Central memory CD8-positive, alpha-beta T cell (primary cell): ENCODE measurements around the gene PEX5.

ENCODE experiments used
- ATAC-seq: fragments of 150-1000 bp; cut with Tn5 transposase; replicated peaks from 2 replicates; pipeline ENCODE4 v1.10.0; 2022; ENCODE audit warnings: mild to moderate bottlenecking, moderate FRiP score, moderate number of reproducible peaks; ENCODE audit not compliant: poor library complexity, severe bottlenecking; ENCODE audit errors: extremely low read depth
- DNase-seq, 2 donors: peaks; one replicate each; pipeline ENCODE4 v3.0.0; 2021; ENCODE audit warnings: low spot score in 2 of 2
- H3K27ac Mint-ChIP-seq: one replicate; pipeline ENCODE4 v1.8.0; 2022; ENCODE audit warnings: low read depth, mild to moderate bottlenecking, moderate library complexity, mixed read lengths
- H3K27me3 Mint-ChIP-seq: one replicate; pipeline ENCODE4 v1.8.0; 2022; ENCODE audit warnings: mixed read lengths
- H3K36me3 Mint-ChIP-seq: one replicate; pipeline ENCODE4 v1.8.0; 2022; ENCODE audit warnings: mild to moderate bottlenecking, moderate library complexity, mixed read lengths; ENCODE audit not compliant: insufficient read depth
- H3K4me1 Mint-ChIP-seq: one replicate; pipeline ENCODE4 v1.8.0; 2022; ENCODE audit warnings: mixed read lengths
- H3K4me3 Mint-ChIP-seq: one replicate; pipeline ENCODE4 v1.8.0; 2022; ENCODE audit warnings: mild to moderate bottlenecking, moderate library complexity, mixed read lengths
- H3K9me3 Mint-ChIP-seq: one replicate; pipeline ENCODE4 v1.8.0; 2022; ENCODE audit warnings: mixed read lengths

Gene PEX5

DNA sequence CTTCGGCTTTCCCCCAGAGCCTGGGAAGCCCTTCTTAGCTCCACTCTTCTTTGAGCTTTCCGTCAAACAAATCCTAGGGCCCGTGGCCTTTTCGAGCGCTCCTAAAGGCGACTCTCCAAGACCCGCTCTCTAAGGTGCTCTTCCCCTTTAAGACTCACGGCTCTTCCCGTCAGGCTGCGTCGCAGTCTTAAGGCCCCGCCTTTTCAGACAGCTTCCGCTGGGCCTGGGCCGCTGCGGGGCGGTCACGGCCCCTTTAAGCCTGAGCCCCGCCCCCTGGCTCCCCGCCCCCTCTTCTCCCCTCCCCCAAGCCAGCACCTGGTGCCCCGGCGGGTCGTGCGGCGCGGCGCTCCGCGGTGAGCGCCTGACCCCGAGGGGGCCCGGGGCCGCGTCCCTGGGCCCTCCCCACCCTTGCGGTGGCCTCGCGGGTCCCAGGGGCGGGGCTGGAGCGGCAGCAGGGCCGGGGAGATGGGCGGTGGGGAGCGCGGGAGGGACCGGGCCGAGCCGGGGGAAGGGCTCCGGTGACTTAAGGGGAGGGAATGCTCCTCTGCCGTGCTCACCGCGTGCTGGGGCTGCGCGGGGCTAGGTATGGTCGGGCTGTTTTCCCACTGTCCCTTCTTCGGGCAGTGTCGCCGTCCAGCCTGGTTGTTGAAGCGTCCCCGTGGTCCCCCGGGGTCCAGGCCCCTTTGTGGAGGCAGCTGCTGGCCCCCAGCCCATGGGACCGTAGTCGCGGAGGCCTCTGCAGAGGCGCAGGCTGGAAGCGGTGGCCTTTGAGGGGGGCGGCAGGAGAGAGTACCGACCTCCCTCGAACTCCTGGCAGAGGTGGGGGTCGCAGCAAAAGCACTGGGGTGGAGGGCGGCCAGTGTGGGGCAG lies at the start of gene PEX5:
PEX5 (plus strand) TSS at position 289 of the 870 bp plus-strand sequence. CDS start 692 bp downstream, outside the sequence.
- peak; percentile 98 for ATAC-seq
- H3K36me3 Mint-ChIP-seq = peaks cover 10% of the 10 kb centered on the region
- H3K4me3 Mint-ChIP-seq = peak within 1 kb of the TSS; percentile 97
- peaks cover 48% of the 10 kb centered on the region for H3K4me1 Mint-ChIP-seq
- peak within 1 kb of the TSS; percentile 98 for H3K27ac Mint-ChIP-seq
- no peaks in the 10 kb centered on the region for H3K27me3 Mint-ChIP-seq
- peak; percentile 42 to 69 for DNase-seq
- no peaks in the 10 kb centered on the region for H3K9me3 Mint-ChIP-seq

DNA sequence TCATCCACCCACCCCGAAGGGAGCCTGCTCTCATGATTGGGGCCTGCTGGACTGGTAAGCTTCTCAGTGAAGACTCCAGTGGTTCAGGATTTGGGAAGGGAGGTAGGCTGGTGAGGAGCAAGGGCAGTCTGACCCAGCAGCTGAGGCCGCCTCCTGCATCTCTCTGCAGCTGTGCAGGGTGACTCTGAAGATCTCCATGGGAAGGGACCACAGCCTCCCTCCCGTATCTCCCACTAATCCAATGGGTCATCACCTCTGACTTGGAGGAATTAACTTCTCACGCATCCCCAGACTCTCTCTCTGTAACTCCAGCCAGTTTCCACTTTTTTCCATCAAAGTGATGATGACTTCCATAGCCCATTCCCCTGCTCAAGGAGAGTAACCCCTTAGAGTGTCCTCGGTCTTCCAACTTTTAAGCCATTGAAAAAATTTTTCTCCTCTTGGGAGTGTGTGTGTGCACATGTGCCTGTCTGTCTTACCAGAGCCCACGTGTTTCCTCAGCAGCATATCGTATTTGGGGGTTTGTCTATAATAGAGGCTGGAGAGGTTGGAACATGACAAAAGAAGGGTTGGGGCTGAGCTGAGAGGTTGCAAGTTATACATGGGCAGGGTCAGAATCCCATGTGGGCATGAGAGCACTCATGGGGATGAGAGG lies 48.0 kb upstream of the PEX5 start:
- no peak for ATAC-seq
- Mint-ChIP-seq H3K9me3 (no peaks in the 10 kb centered on the region), H3K27me3 (no peaks in the 10 kb centered on the region), H3K36me3 (peaks cover 23% of the 10 kb centered on the region), H3K27ac (peak overlapping the region; percentile 30), H3K4me1 (no peaks in the 10 kb centered on the region), H3K4me3 (no peak overlapping the region)
- DNase-seq = no peak

DNA sequence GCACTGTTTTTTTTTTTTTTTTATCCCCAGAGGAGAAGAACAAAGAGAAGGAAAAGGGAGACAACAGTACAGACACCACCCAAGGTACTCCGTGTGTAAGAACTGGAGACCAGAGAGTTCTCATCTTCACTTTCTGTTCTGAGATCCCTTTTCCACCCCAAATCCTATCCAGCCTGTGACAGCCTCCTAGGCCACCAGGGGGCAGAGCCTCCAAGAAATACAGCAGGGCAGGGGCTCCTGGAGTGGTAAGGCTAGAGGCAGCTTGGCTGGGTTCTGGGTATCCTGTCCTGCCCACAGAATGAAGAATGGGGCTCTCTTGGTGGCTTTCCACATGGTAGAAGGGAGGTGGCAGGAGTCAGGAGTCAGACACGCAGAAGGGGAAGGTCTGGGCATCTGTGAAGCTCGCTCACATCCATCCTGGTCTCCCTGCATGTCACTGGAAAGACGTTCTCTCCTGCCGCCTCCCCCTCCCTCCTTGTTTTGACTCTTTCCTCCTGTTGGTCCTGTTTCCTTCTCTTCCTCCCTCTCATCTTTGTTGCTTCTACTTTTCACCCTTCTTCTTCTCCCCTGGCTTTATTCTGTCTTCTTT lies 47.3 kb upstream of the PEX5 start:
- H3K27ac Mint-ChIP-seq = peak overlapping the region; percentile 30
- ATAC-seq = peak; percentile 60
- peaks cover 23% of the 10 kb centered on the region for H3K36me3 Mint-ChIP-seq

DNA sequence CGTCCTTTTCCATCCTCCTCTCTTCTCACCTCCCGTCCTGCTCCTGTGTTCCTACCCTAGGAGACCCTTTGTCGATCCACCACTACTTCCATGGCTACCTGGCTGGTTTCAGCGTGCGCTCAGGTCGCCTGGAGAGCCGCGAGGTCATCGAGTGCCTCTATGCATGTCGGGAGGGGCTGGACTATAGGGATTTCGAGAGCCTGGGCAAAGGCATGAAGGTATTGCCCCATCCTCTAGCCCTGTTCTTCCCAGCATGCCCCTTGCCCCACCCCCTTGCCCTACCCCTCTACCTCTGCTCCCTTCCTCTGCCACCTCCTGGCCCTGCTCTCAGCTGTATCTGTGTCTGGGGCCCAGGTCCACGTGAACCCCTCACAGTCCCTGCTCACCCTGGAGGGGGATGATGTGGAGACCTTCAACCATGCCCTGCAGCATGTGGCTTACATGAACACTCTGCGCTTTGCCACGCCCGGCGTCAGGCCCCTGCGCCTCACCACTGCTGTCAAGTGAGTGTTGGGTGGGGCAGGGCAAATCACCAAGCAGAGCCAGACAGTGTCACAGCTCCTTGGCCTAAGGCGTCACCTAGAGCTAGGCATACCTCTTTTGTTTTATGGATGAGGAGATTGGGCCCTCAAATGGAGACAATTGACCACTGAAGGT lies 46.5 kb upstream of the PEX5 start:
- no peak for DNase-seq
- Mint-ChIP-seq H3K4me3 (no peak overlapping the region), H3K27me3 (no peaks in the 10 kb centered on the region), H3K27ac (peak overlapping the region; percentile 30), H3K4me1 (no peaks in the 10 kb centered on the region), H3K36me3 (peaks cover 26% of the 10 kb centered on the region), H3K9me3 (no peaks in the 10 kb centered on the region)
- ATAC-seq = no peak

More for the DNA sequence above, 47.3 kb upstream of the PEX5 start:
- Mint-ChIP-seq H3K4me3 (no peak overlapping the region), H3K9me3 (no peaks in the 10 kb centered on the region), H3K4me1 (no peaks in the 10 kb centered on the region), H3K27me3 (no peaks in the 10 kb centered on the region)
- peak in 1 of 2 donors; percentile 26 for DNase-seq

DNA sequence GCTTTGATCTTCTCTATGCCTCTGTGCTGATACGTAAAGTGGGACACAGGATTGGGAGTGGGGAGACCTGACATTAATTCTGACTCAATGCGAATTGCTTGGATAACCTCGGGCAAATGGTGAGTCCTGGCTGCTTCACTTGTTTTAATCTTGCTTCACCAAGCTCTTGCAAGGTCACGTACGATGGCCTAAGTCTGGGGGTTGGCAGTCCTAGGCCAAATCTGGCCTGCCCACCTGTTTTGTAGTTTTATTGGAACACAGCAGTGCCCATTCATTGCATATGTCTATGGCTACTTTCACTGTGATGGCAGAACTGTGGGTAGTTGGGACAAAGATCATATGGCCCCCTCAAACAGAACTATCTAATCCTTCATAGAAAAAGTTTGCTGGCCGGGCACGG lies 45.9 kb upstream of the PEX5 start:
- DNase-seq = no peak
- Mint-ChIP-seq H3K4me3 (no peak overlapping the region), H3K27me3 (no peaks in the 10 kb centered on the region), H3K36me3 (peaks cover 25% of the 10 kb centered on the region), H3K27ac (no peak overlapping the region), H3K4me1 (no peaks in the 10 kb centered on the region), H3K9me3 (no peaks in the 10 kb centered on the region)
- ATAC-seq = no peak

DNA sequence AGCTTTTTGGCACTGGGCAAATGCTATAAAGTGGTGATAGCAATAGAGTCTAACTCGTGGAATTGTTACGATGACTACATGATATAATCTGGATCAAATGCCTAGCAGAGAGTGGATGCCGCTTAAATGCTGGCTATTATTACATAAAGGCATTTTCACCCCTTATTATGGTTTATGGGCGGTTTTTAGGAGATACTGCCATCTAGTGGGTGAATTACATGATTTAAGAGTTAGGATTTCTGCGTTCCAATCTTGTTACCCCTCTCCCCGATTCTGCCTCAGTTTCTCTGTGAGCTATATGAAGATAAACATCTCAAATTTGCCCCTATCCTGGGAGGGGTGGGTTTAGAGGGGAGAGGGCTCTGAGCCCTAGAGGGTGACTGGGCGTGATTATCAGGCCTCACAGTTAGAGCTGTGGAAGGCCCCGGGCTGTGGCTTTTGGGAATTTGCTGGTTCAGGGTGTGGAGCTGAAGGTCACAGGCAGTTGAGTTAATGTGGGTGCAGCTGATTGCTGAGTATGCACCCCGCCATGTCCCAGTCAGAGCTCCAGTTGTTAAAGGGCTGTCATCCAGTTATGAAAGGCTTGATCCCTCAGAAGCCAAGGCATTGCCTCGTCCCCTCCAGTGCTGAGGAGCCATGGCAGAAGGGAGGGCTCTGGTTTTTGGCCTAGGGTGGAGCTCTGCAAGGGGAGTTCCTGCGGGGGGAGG lies 44.9 kb upstream of the PEX5 start:
- DNase-seq (no peak), ATAC-seq (no peak)
- Mint-ChIP-seq H3K4me3 (no peak overlapping the region), H3K36me3 (peaks cover 31% of the 10 kb centered on the region), H3K27me3 (no peaks in the 10 kb centered on the region), H3K4me1 (no peaks in the 10 kb centered on the region), H3K27ac (no peak overlapping the region), H3K9me3 (no peaks in the 10 kb centered on the region)

DNA sequence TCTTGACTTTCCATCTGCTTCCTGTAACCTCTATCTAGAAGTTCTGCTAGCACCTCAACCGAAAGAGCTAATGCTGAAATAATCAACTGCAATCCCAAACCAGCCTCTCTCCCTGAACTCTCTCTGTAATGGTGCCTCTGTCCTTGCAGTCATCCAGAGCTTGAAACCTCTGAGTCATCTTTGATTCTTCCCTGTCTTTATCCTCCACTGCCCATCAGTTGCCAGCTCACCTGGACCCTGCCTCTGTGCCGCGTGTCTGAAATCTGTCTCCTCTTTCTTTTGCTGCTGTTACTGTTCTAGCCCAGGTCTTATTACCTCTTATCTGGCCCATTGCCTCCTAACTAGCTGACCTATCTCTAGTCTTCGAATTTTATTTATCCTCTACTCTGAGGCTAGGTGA lies 43.8 kb upstream of the PEX5 start:
- Mint-ChIP-seq H3K27me3 (no peaks in the 10 kb centered on the region), H3K4me1 (no peaks in the 10 kb centered on the region), H3K27ac (no peak overlapping the region), H3K36me3 (peaks cover 37% of the 10 kb centered on the region), H3K4me3 (no peak overlapping the region), H3K9me3 (no peaks in the 10 kb centered on the region)
- ATAC-seq (no peak), DNase-seq (no peak)

DNA sequence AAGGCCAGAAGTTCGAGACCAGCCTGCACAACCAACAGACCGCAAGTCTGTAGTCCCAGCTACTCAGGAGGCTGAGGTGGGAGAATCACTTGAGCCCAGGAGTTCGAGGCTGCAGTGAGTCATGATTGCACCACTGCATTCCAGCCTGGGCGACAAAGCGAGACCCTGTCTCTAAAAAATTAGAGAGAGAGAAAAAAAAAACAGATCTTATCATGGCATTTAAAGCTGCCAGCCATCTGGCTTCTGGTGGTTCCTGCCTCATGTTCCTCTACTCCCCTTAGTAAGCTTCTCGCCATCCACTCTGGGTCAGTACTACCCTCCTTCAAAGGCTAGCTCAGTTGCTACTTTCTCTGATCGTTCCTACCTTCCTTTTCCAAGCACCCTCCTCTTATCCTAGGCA lies 43.3 kb upstream of the PEX5 start:
- Mint-ChIP-seq H3K27me3 (no peaks in the 10 kb centered on the region), H3K4me3 (no peak overlapping the region), H3K4me1 (no peaks in the 10 kb centered on the region), H3K36me3 (peaks cover 40% of the 10 kb centered on the region), H3K27ac (no peak overlapping the region), H3K9me3 (no peaks in the 10 kb centered on the region)
- DNase-seq (no peak), ATAC-seq (no peak)

DNA sequence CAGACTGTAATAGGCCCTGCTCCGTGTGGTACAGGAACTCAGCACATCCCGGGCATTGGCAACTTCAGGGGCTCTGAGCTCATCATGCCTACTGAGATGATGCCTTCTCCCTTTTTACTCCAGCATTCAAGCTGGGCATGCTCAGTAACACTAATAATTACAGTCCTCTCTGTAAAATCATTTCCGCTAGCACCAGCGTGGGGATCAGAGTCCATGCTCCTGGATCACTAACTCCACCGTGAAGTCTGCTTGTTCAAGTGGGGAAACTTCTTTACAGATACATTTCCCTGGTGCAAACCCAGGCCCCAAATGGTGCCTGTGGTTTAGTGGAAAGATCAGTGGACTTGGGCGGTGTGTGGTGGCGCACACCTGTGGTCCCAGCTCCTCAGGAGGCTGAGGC lies 42.6 kb upstream of the PEX5 start:
- DNase-seq = no peak
- no peak overlapping the region for H3K4me3 Mint-ChIP-seq
- no peaks in the 10 kb centered on the region for H3K27me3 Mint-ChIP-seq
- no peaks in the 10 kb centered on the region for H3K9me3 Mint-ChIP-seq
- peaks cover 34% of the 10 kb centered on the region for H3K36me3 Mint-ChIP-seq
- ATAC-seq = no peak
- H3K4me1 Mint-ChIP-seq = no peaks in the 10 kb centered on the region
- no peak overlapping the region for H3K27ac Mint-ChIP-seq

DNA sequence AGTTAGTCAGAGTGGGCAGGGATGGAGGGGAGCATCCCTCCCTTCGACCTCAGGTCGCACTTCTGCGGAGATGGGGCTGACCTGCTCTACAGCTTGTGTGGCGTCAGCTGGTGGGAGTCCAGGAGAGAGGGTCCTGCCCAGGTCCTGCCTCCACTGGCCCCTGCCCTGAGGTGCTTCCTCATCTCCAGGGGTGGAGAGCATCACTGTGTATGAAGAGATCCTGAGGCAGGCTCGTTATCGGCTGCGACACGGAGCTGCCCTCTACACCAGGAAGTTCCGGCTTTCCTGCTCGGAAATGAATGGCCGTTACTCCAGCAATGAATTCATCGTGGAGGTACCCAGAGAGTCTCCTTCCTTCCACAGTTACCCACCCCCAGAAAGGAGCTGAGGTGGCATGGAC lies 39.1 kb upstream of the PEX5 start:
- ATAC-seq (no peak), DNase-seq (no peak)
- H3K4me1 Mint-ChIP-seq = no peaks in the 10 kb centered on the region
- H3K27ac Mint-ChIP-seq = no peak overlapping the region
- no peaks in the 10 kb centered on the region for H3K9me3 Mint-ChIP-seq
- H3K27me3 Mint-ChIP-seq = no peaks in the 10 kb centered on the region
- no peak overlapping the region for H3K4me3 Mint-ChIP-seq
- H3K36me3 Mint-ChIP-seq = peaks cover 29% of the 10 kb centered on the region

DNA sequence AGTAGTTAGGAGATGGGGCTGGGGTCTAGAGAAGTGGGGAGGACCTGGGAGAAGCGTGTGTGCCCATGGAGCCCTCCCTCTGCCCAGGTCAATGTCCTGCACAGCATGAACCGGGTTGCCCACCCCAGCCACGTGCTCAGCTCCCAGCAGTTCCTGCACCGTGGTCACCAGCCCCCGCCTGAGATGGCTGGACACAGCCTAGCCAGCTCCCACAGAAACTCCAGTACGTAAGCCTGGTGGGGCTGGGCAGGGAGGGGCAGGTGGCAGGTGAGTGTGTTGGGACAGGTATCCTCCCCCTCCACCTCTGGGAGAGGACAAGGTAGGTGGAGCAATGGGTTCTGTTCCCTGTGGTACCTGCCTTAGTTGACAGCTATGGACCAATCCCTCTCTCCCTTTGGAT lies 38.6 kb upstream of the PEX5 start:
- Mint-ChIP-seq H3K9me3 (no peaks in the 10 kb centered on the region), H3K27me3 (no peaks in the 10 kb centered on the region), H3K27ac (no peak overlapping the region), H3K36me3 (peaks cover 30% of the 10 kb centered on the region), H3K4me3 (no peak overlapping the region), H3K4me1 (no peaks in the 10 kb centered on the region)
- DNase-seq = no peak
- ATAC-seq = no peak

DNA sequence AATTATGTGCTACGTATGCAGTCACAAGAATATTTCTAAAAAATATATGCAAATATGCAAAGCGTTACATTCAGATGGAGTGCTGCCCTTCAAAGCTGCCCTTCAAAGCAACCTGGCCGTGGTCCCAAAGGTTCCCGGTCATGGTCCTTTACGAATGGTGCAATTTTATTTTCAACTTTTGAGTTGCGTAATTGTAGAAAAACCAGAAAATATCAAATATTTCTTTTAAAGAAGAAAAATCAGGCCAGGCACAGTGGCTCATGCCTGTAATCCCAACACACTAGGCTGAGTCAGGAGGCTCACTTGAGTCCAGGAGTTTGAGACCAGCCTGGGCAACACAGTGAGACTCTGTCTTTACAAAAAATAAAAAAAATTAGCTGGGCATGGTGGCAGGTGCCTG lies 38.0 kb upstream of the PEX5 start:
- Mint-ChIP-seq H3K36me3 (peaks cover 32% of the 10 kb centered on the region), H3K4me1 (no peaks in the 10 kb centered on the region), H3K27ac (no peak overlapping the region)

More for the DNA sequence above, 38.0 kb upstream of the PEX5 start:
- ATAC-seq (no peak), DNase-seq (no peak)
- Mint-ChIP-seq H3K4me3 (no peak overlapping the region), H3K27me3 (no peaks in the 10 kb centered on the region), H3K9me3 (no peaks in the 10 kb centered on the region)
